ENCODE results near the gene SLC6A18.
A peak's percentile ranks its signal among the peaks of the same experiment; 100 is the strongest.

Gene SLC6A18

GRCh38 chr5:1256776-1257175, 31.6 kb downstream of the SLC6A18 start:
- no peak overlapping the region for H4K8ac ChIP-seq (ENCODE audit: low read depth, low read length)
- H3K9ac ChIP-seq (ENCODE audit: low read length): no peak overlapping the region
- H3K23ac ChIP-seq (ENCODE audit: low read length): no peak overlapping the region
- no peak overlapping the region for H2BK120ac ChIP-seq (ENCODE audit: low read depth, low read length)
- no peak overlapping the region for H2BK5ac ChIP-seq (ENCODE audit: low read length)
- H3K27me3 ChIP-seq (ENCODE audit: insufficient read depth, low read length, poor library complexity): no peaks in the 10 kb centered on the region
- H3K56ac ChIP-seq (ENCODE audit: low read length): no peak overlapping the region
- H3K4me2 ChIP-seq (ENCODE audit: low read length): no peak overlapping the region
- no peak overlapping the region for H3K4me3 ChIP-seq (ENCODE audit: low read length)
- H3K79me1 ChIP-seq (ENCODE audit: low read length): no peaks in the 10 kb centered on the region
- no peak overlapping the region for H2BK15ac ChIP-seq (replicated peaks; ENCODE audit: low read depth)
- H3K18ac ChIP-seq (ENCODE audit: low read length): no peak overlapping the region
- no peak for DNase-seq
- no peak overlapping the region for H2AK5ac ChIP-seq (ENCODE audit: low read length)
- H3K4ac ChIP-seq (ENCODE audit: low read depth, low read length): no peak overlapping the region
- H3K4me1 ChIP-seq (ENCODE audit: control insufficient read depth, low read depth, low read length): no peaks in the 10 kb centered on the region
- H3K79me2 ChIP-seq (ENCODE audit: control insufficient read depth, insufficient read depth, low read length): no peaks in the 10 kb centered on the region
- no CpG with 5 or more reads among the region's 23 CpGs for WGBS (ENCODE audit: extremely low coverage, insufficient coverage, low lambda C conversion rate)
- H3K36me3 ChIP-seq (ENCODE audit: control insufficient read depth, insufficient read depth, low read length): no peaks in the 10 kb centered on the region
- H3K27ac ChIP-seq (ENCODE audit: low read depth, low read length): no peak overlapping the region
- H4K5ac ChIP-seq (ENCODE audit: low read length): no peak overlapping the region

GRCh38 chr5:1257363-1257762, 32.2 kb downstream of the SLC6A18 start:
- DNase-seq: no peak
- Histone ChIP-seq H3K36me3 (ENCODE audit: control insufficient read depth, insufficient read depth, low read length) (no peaks in the 10 kb centered on the region), H3K79me1 (ENCODE audit: low read length) (no peaks in the 10 kb centered on the region), H4K8ac (ENCODE audit: low read depth, low read length) (no peak overlapping the region), H3K27ac (ENCODE audit: low read depth, low read length) (no peak overlapping the region), H4K5ac (ENCODE audit: low read length) (no peak overlapping the region), H2BK120ac (ENCODE audit: low read depth, low read length) (no peak overlapping the region), H3K18ac (ENCODE audit: low read length) (no peak overlapping the region), H3K4me2 (ENCODE audit: low read length) (no peak overlapping the region), H3K56ac (ENCODE audit: low read length) (no peak overlapping the region), H3K4me3 (ENCODE audit: low read length) (no peak overlapping the region), H3K4me1 (ENCODE audit: control insufficient read depth, low read depth, low read length) (no peaks in the 10 kb centered on the region), H2BK15ac (replicated peaks; ENCODE audit: low read depth) (no peak overlapping the region), H3K9ac (ENCODE audit: low read length) (no peak overlapping the region), H3K79me2 (ENCODE audit: control insufficient read depth, insufficient read depth, low read length) (no peaks in the 10 kb centered on the region), H2AK5ac (ENCODE audit: low read length) (no peak overlapping the region), H3K4ac (ENCODE audit: low read depth, low read length) (no peak overlapping the region), H3K27me3 (ENCODE audit: insufficient read depth, low read length, poor library complexity) (no peaks in the 10 kb centered on the region), H2BK5ac (ENCODE audit: low read length) (no peak overlapping the region), H3K23ac (ENCODE audit: low read length) (no peak overlapping the region)
- WGBS (ENCODE audit: extremely low coverage, insufficient coverage, low lambda C conversion rate): no CpG with 5 or more reads among the region's 17 CpGs

- Histone ChIP-seq H3K4me2 (ENCODE audit: low read length) (no peak overlapping the region), H2BK5ac (ENCODE audit: low read length) (no peak overlapping the region), H3K4me1 (ENCODE audit: control insufficient read depth, low read depth, low read length) (no peaks in the 10 kb centered on the region), H3K56ac (ENCODE audit: low read length) (no peak overlapping the region), H2AK5ac (ENCODE audit: low read length) (no peak overlapping the region), H3K79me1 (ENCODE audit: low read length) (no peaks in the 10 kb centered on the region), H3K79me2 (ENCODE audit: control insufficient read depth, insufficient read depth, low read length) (no peaks in the 10 kb centered on the region), H3K4ac (ENCODE audit: low read depth, low read length) (no peak overlapping the region), H3K27me3 (ENCODE audit: insufficient read depth, low read length, poor library complexity) (no peaks in the 10 kb centered on the region), H3K4me3 (ENCODE audit: low read length) (no peak overlapping the region), H2BK15ac (replicated peaks; ENCODE audit: low read depth) (no peak overlapping the region), H2BK120ac (ENCODE audit: low read depth, low read length) (no peak overlapping the region), H4K5ac (ENCODE audit: low read length) (no peak overlapping the region), H4K8ac (ENCODE audit: low read depth, low read length) (no peak overlapping the region), H3K9ac (ENCODE audit: low read length) (no peak overlapping the region), H3K27ac (ENCODE audit: low read depth, low read length) (no peak overlapping the region), H3K18ac (ENCODE audit: low read length) (no peak overlapping the region), H3K23ac (ENCODE audit: low read length) (no peak overlapping the region), H3K36me3 (ENCODE audit: control insufficient read depth, insufficient read depth, low read length) (no peaks in the 10 kb centered on the region)
- no peak for DNase-seq
- no CpG with 5 or more reads among the region's 13 CpGs for WGBS (ENCODE audit: extremely low coverage, insufficient coverage, low lambda C conversion rate)
These were observed 32.7 kb downstream of the SLC6A18 start for GRCh38 chr5:1257841-1258240.

GRCh38 chr5:1259806-1260480, 34.8 kb downstream of the SLC6A18 start:
- no peak overlapping the region for H3K4me2 ChIP-seq (ENCODE audit: low read length)
- H3K23ac ChIP-seq (ENCODE audit: low read length): no peak overlapping the region
- H4K8ac ChIP-seq (ENCODE audit: low read depth, low read length): no peak overlapping the region
- H3K4me1 ChIP-seq (ENCODE audit: control insufficient read depth, low read depth, low read length): no peaks in the 10 kb centered on the region
- H2BK15ac ChIP-seq (replicated peaks; ENCODE audit: low read depth): no peak overlapping the region
- H3K4me3 ChIP-seq (ENCODE audit: low read length): no peak overlapping the region
- H3K79me1 ChIP-seq (ENCODE audit: low read length): no peaks in the 10 kb centered on the region
- H2BK5ac ChIP-seq (ENCODE audit: low read length): no peak overlapping the region
- H3K36me3 ChIP-seq (ENCODE audit: control insufficient read depth, insufficient read depth, low read length): no peaks in the 10 kb centered on the region
- H3K18ac ChIP-seq (ENCODE audit: low read length): no peak overlapping the region
- no peak overlapping the region for H3K9ac ChIP-seq (ENCODE audit: low read length)
- no peak overlapping the region for H2AK5ac ChIP-seq (ENCODE audit: low read length)
- H3K4ac ChIP-seq (ENCODE audit: low read depth, low read length): no peak overlapping the region
- DNase-seq: no peak
- no peaks in the 10 kb centered on the region for H3K27me3 ChIP-seq (ENCODE audit: insufficient read depth, low read length, poor library complexity)
- H3K27ac ChIP-seq (ENCODE audit: low read depth, low read length): no peak overlapping the region
- H3K79me2 ChIP-seq (ENCODE audit: control insufficient read depth, insufficient read depth, low read length): no peaks in the 10 kb centered on the region
- H2BK120ac ChIP-seq (ENCODE audit: low read depth, low read length): no peak overlapping the region
- no peak overlapping the region for H3K56ac ChIP-seq (ENCODE audit: low read length)
- WGBS (ENCODE audit: extremely low coverage, insufficient coverage, low lambda C conversion rate): no CpG with 5 or more reads among the region's 23 CpGs
- H4K5ac ChIP-seq (ENCODE audit: low read length): no peak overlapping the region

- Histone ChIP-seq H3K27me3 (ENCODE audit: insufficient read depth, low read length, poor library complexity) (no peaks in the 10 kb centered on the region), H4K8ac (ENCODE audit: low read depth, low read length) (no peak overlapping the region), H3K4me1 (ENCODE audit: control insufficient read depth, low read depth, low read length) (no peaks in the 10 kb centered on the region), H2AK5ac (ENCODE audit: low read length) (no peak overlapping the region), H2BK5ac (ENCODE audit: low read length) (no peak overlapping the region), H3K27ac (ENCODE audit: low read depth, low read length) (no peak overlapping the region), H3K79me2 (ENCODE audit: control insufficient read depth, insufficient read depth, low read length) (no peaks in the 10 kb centered on the region), H3K36me3 (ENCODE audit: control insufficient read depth, insufficient read depth, low read length) (no peaks in the 10 kb centered on the region), H3K79me1 (ENCODE audit: low read length) (no peaks in the 10 kb centered on the region), H4K5ac (ENCODE audit: low read length) (no peak overlapping the region), H3K4me2 (ENCODE audit: low read length) (no peak overlapping the region), H2BK120ac (ENCODE audit: low read depth, low read length) (no peak overlapping the region), H3K23ac (ENCODE audit: low read length) (no peak overlapping the region), H3K18ac (ENCODE audit: low read length) (no peak overlapping the region), H3K9ac (ENCODE audit: low read length) (no peak overlapping the region), H3K56ac (ENCODE audit: low read length) (no peak overlapping the region), H3K4me3 (ENCODE audit: low read length) (no peak overlapping the region), H3K4ac (ENCODE audit: low read depth, low read length) (no peak overlapping the region), H2BK15ac (replicated peaks; ENCODE audit: low read depth) (no peak overlapping the region)
- no CpG with 5 or more reads among the region's 10 CpGs for WGBS (ENCODE audit: extremely low coverage, insufficient coverage, low lambda C conversion rate)
- no peak for DNase-seq
These were observed 36.5 kb downstream of the SLC6A18 start for GRCh38 chr5:1261643-1262042.

GRCh38 chr5:1262381-1262780, 37.2 kb downstream of the SLC6A18 start:
- H4K8ac ChIP-seq (ENCODE audit: low read depth, low read length): no peak overlapping the region
- no peaks in the 10 kb centered on the region for H3K27me3 ChIP-seq (ENCODE audit: insufficient read depth, low read length, poor library complexity)
- no peak overlapping the region for H2BK120ac ChIP-seq (ENCODE audit: low read depth, low read length)
- H3K56ac ChIP-seq (ENCODE audit: low read length): no peak overlapping the region
- DNase-seq: peak; percentile 56
- H3K36me3 ChIP-seq (ENCODE audit: control insufficient read depth, insufficient read depth, low read length): no peaks in the 10 kb centered on the region
- no peak overlapping the region for H3K27ac ChIP-seq (ENCODE audit: low read depth, low read length)
- H3K9ac ChIP-seq (ENCODE audit: low read length): no peak overlapping the region
- H3K4ac ChIP-seq (ENCODE audit: low read depth, low read length): no peak overlapping the region
- no peaks in the 10 kb centered on the region for H3K79me2 ChIP-seq (ENCODE audit: control insufficient read depth, insufficient read depth, low read length)
- no peak overlapping the region for H3K18ac ChIP-seq (ENCODE audit: low read length)
- H2AK5ac ChIP-seq (ENCODE audit: low read length): no peak overlapping the region
- no peak overlapping the region for H2BK5ac ChIP-seq (ENCODE audit: low read length)
- H2BK15ac ChIP-seq (replicated peaks; ENCODE audit: low read depth): no peak overlapping the region
- no peak overlapping the region for H3K4me3 ChIP-seq (ENCODE audit: low read length)
- no peak overlapping the region for H3K4me2 ChIP-seq (ENCODE audit: low read length)
- H3K79me1 ChIP-seq (ENCODE audit: low read length): no peaks in the 10 kb centered on the region
- H4K5ac ChIP-seq (ENCODE audit: low read length): no peak overlapping the region
- no peak overlapping the region for H3K23ac ChIP-seq (ENCODE audit: low read length)
- no CpG with 5 or more reads among the region's 1 CpG for WGBS (ENCODE audit: extremely low coverage, insufficient coverage, low lambda C conversion rate)
- no peaks in the 10 kb centered on the region for H3K4me1 ChIP-seq (ENCODE audit: control insufficient read depth, low read depth, low read length)
